HepG2 (cell line): Measurements from ENCODE around the gene TMBIM1. TPM values are rescaled to one million over a fixed set of nuclear protein-coding genes. Genes with fewer than 3 reads are reported as not detected.
A peak's percentile ranks its signal among the peaks of the same experiment; 100 is the strongest.

Source experiments
- ARID4A ChIP-seq: sonication (generic); formaldehyde crosslinking; IDR thresholded peaks from 2 replicates; pipeline ENCODE4 v1.5.0; 2020; ENCODE audit warnings: mild to moderate bottlenecking, missing genetic modification reagents, borderline replicate concordance
- BORCS8-MEF2B ChIP-seq: sonication (generic); formaldehyde crosslinking; IDR thresholded peaks from 2 replicates; pipeline ENCODE4 v1.8.0; 2022; ENCODE audit warnings: mild to moderate bottlenecking, missing genetic modification reagents
- CBX5 ChIP-seq: sonication (generic); formaldehyde crosslinking; IDR thresholded peaks from 2 replicates; pipeline ENCODE4 v1.4.0; 2020; ENCODE audit warnings: missing genetic modification reagents, borderline replicate concordance
- ELK4 ChIP-seq: sonication (generic); formaldehyde crosslinking; IDR thresholded peaks from 2 replicates; pipeline ENCODE4 v1.9.0; 2021; ENCODE audit warnings: missing genetic modification reagents, borderline replicate concordance
- EP300 ChIP-seq, 3 experiments: sonication (generic) in 1 of 3; formaldehyde crosslinking in 1 of 3; IDR thresholded peaks; 2 replicates each; pipeline versions ENCODE4 v1.5.1 to v1.6.1; 2011 to 2020; ENCODE audit warnings: low read depth in 2 of 3, low read length in 2 of 3, borderline replicate concordance in 1 of 3, improper control_type of control experiment in 1 of 3, mild to moderate bottlenecking in 1 of 3, missing genetic modification reagents in 1 of 3, moderate library complexity in 1 of 3
- HIVEP1 ChIP-seq: sonication (generic); formaldehyde crosslinking; IDR thresholded peaks from 2 replicates; pipeline ENCODE4 v1.4.0; 2020; ENCODE audit warnings: mild to moderate bottlenecking, missing genetic modification reagents
- HNF1B ChIP-seq: sonication (generic); formaldehyde crosslinking; IDR thresholded peaks from 2 replicates; pipeline ENCODE4 v1.5.1; 2020; ENCODE audit warnings: mild to moderate bottlenecking, moderate library complexity, missing genetic modification reagents
- HNF4A ChIP-seq: sonication (generic); formaldehyde crosslinking; IDR thresholded peaks from 2 replicates; pipeline ENCODE4 v1.4.0; 2020; ENCODE audit warnings: missing genetic modification reagents
- IRF1 ChIP-seq: sonication (generic); formaldehyde crosslinking; IDR thresholded peaks from 2 replicates; pipeline ENCODE4 v1.4.0; 2020; ENCODE audit warnings: low read depth, mild to moderate bottlenecking, missing genetic modification reagents
- MLX ChIP-seq: IDR thresholded peaks from 2 replicates; pipeline ENCODE4 v1.6.1; 2016
- NR1H2 ChIP-seq: sonication (generic); formaldehyde crosslinking; IDR thresholded peaks from 2 replicates; pipeline ENCODE4 v1.8.1; 2022; ENCODE audit warnings: low read depth, missing genetic modification reagents, borderline replicate concordance
- NR2F6 ChIP-seq, 2 experiments: IDR thresholded peaks; 2 replicates each; pipeline ENCODE4 v1.6.1; 2016; ENCODE audit warnings: antibody characterized with exemption in 1 of 2, mild to moderate bottlenecking in 1 of 2
- ZFP1 ChIP-seq: IDR thresholded peaks from 2 replicates; pipeline ENCODE4 v1.6.1; 2016
- ZNF414 ChIP-seq: sonication (generic); formaldehyde crosslinking; IDR thresholded peaks from 2 replicates; pipeline ENCODE4 v1.5.0; 2020; ENCODE audit warnings: missing genetic modification reagents
- ZNF460 ChIP-seq: sonication (generic); formaldehyde crosslinking; IDR thresholded peaks from 2 replicates; pipeline ENCODE4 v1.5.1; 2020; ENCODE audit warnings: missing genetic modification reagents, mild to moderate bottlenecking, borderline replicate concordance
- ZNF776 ChIP-seq: sonication (generic); formaldehyde crosslinking; IDR thresholded peaks from 2 replicates; pipeline ENCODE4 v1.4.0; 2020; ENCODE audit warnings: mild to moderate bottlenecking, missing genetic modification reagents
- ZNF780A ChIP-seq: sonication (generic); formaldehyde crosslinking; IDR thresholded peaks from 2 replicates; pipeline ENCODE4 v1.8.0; 2022; ENCODE audit warnings: mild to moderate bottlenecking, missing genetic modification reagents, moderate library complexity
- ZSCAN31 ChIP-seq: sonication (generic); formaldehyde crosslinking; IDR thresholded peaks from 2 replicates; pipeline ENCODE4 v1.5.0; 2020; ENCODE audit warnings: low read depth, mild to moderate bottlenecking, missing genetic modification reagents
- polyA plus RNA-seq, 8 experiments: library from polyadenylated mRNA; depleted of rRNA in 3 of 8; stranded (reverse) in 7 of 8; unstranded in 1 of 8; fragments of >200 nt; fragmentation: Illumina TruSeq in 4 of 8; extraction: Trizol in 4 of 8; gene quantifications; 2 replicates each; pipeline versions ENCODE4 v1.2.1 to v1.2.3, GENCODE V29; 2011 to 2016; ENCODE audit warnings: low read depth in 4 of 8, missing spikeins in 1 of 8, mixed read lengths in 1 of 8; ENCODE audit not compliant: insufficient read depth in 1 of 8
- total RNA-seq, 5 experiments: library from RNA; depleted of rRNA; stranded (reverse); fragments of >200 nt; fragmentation: Illumina TruSeq; extraction: Trizol; gene quantifications; 2 replicates each; pipeline ENCODE4 v1.2.3, GENCODE V29; 2016; ENCODE audit warnings: low read depth in 1 of 5

Gene TMBIM1
- total and polyA plus RNA-seq, 2 of the 13 experiments (the other 11 are each of a cell fraction or from before 2014, with no cell fraction given), result 127 to 139 TPM

- TF ChIP-seq HNF4A, result peak; percentile 75
- TF ChIP-seq ZFP1 (CRISPR knock-in tag), result no peak
- peak; percentile 50 for TF ChIP-seq NR2F6 (IDR thresholded peaks at IDR 0.05)
- TF ChIP-seq NR2F6 (CRISPR knock-in tag; IDR thresholded peaks at IDR 0.05), result no peak
- peak; percentile 97 for TF ChIP-seq HIVEP1 (CRISPR knock-in tag)
- peak in 1 of 2 experiments; percentile 50; a peak in 1 of 4 replicates for TF ChIP-seq EP300 (IDR thresholded peaks at IDR 0.05; ENCODE audit: low read depth in 2 of 2, low read length in 2 of 2)
- TF ChIP-seq EP300 (CRISPR knock-in tag; IDR thresholded peaks at IDR 0.05; ENCODE audit: borderline replicate concordance), result peak; percentile 9; the same call in 1 of the 2 replicates
- TF ChIP-seq ARID4A (CRISPR knock-in tag), result peak; percentile 46; the same call in 1 of the 2 replicates
- no peak for TF ChIP-seq ZNF776 (CRISPR knock-in tag)
- TF ChIP-seq ZNF780A (CRISPR knock-in tag), result no peak
- peak; percentile 6 for TF ChIP-seq HNF1B (CRISPR knock-in tag)
- no peak for TF ChIP-seq ELK4
- TF ChIP-seq ZNF460, result no peak
- no peak for TF ChIP-seq CBX5 (CRISPR knock-in tag)
- 0 out of 2 replicates have a peak, but pooled peaks have one; percentile 28 for TF ChIP-seq ZNF414 (CRISPR knock-in tag)
- no peak for TF ChIP-seq ZSCAN31 (CRISPR knock-in tag)
- TF ChIP-seq BORCS8-MEF2B (CRISPR knock-in tag), result no peak
- no peak for TF ChIP-seq NR1H2 (CRISPR knock-in tag)
- no peak for TF ChIP-seq IRF1
- 0 out of 2 replicates have a peak, but pooled peaks have one; percentile 15 for TF ChIP-seq MLX
Observed at GRCh38 chr2:218286570-218287459, 5.5 kb downstream of the TMBIM1 start (continued).
